Germinal center (tissue), 1 donor: ENCODE data around the gene HAPSTR1.

Experiments used
- DNase-seq: peaks from one replicate; pipeline ENCODE4 v3.0.0; 2012; ENCODE audit warnings: mixed read lengths, low spot score

The HAPSTR1 gene

DNA sequence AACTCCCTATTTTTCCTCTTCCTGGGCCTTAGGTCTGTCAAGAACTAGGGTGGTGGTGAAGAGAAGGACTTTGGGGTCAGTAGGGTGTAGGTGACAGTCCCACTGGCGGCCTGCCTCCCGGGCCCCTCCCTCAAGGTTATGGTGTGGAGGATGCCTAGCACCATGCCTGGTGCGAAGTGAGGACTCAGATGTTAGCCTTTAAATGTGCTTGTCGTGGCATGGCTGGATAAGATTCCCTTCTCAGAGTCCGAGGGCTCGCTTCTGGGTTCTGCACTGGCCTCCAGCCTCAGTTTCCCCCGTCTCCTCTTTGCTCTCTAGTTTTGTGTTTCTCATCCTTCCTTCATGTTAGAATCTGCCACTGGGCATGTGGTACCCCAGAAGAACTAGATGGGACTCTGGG is 32.0 kb downstream of the HAPSTR1 start:
- DNase-seq = no peak

DNA sequence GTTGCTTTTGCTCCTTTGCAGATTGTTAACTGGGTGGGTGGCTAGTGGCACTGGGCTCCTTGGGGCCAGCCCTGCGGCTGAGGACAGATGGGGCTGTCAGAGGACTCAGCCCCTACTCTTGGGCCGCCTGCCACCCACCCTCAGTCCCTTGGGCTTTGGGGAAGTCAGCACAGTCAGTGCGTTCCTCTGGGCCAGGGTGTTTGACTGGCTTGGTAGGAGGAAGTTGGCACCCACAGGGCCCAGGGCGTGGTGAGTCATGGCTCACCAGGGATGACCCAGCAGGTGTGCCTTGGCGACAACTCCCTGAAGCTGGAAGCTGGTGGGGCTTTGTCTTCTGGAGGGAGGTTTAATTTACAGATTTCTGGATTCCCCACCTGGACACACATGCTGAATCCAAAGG is 32.4 kb downstream of the HAPSTR1 start:
- DNase-seq = peak; percentile 58

DNA sequence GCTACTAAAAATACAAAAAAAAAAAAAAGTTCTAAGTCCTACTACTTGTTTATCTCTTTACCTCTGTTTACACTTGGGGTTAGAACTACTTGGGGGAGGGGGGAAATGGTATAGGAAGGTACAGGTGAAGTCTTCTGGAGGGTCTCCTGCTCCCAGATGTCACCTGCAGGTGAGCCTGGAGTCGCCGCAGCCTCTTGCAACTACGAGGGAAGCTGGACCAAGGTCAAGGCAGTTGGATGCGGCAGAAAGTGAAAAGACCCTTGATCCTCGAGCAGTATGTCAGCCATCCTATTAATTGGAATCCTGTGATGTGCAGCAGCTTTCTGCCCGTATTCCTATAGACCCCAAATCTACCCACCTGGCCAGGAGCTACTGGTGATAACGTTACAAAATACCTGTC is 33.0 kb downstream of the HAPSTR1 start:
- DNase-seq = no peak

DNA sequence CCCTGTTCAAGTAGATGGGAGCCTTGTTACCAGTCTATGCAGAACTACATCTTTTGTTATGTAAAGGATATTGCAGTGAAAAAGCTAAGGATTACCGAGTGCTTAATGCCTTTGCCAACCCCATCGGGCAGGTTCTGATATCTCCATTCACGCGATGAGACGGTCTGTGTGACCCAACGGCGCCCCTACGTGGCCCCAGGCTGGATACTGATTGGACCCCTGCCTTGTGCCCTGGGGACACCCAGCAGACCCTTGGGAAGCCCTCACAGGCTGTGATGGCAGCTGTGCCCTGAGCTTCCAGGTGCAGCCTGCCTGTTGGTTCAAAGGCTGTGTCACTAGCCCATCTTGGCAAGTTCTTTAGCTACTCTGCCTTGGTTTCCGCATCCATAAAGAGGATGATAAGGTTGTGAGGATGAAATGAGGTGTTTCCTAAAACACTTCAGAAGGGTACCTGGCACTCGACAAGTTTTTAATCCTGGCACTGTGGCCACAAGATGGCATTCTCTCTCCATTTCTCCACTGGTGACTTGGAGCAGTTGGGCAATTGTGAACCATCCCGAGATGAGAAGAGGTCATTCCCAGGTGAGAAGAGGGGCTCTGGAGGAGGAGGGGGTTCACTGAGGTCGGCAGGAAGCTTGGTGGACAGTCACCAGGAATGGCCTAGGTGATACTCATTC is 33.6 kb downstream of the HAPSTR1 start:
- no peak for DNase-seq

DNA sequence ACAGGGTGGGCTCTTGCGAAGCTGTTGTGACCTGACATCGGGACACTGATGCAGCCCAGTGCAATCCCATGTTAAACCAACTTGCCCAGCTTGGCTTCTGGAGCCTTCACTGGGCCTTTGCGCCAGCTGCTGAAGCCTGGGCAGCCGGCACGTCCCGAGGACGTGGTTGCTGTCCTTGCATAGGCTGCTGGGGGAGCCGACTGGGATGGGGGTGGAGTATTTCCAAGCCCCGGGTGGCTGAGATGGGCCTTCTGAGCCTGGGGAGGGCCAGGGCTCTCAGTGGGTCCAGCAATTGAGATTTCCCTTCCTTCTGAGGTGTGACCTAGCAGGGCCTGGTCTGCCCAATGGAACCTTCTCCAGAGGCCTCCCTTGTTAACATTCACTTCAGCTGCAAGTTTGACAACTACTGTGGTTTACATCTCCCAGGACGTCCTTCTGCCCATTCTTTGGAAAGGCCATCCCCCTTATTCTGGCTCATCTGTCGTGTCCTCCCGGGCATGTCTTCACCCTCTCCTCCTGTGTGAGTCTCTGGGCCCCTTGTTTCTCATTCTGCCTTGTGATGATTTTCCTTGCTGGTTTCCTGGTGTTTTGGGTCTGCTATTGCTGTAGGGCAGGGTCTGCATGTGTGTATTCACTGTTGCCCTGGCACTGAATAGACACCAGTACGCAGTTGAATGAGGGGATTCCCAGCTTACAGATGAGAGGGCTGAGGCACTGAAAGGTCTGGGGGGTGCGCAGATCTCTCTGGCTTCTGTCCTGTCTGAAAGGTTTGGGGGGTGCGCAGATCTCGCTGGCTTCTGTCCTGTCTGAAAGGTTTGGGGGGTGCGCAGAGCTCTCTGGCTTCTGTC is 34.4 kb downstream of the HAPSTR1 start:
- no peak for DNase-seq

DNA sequence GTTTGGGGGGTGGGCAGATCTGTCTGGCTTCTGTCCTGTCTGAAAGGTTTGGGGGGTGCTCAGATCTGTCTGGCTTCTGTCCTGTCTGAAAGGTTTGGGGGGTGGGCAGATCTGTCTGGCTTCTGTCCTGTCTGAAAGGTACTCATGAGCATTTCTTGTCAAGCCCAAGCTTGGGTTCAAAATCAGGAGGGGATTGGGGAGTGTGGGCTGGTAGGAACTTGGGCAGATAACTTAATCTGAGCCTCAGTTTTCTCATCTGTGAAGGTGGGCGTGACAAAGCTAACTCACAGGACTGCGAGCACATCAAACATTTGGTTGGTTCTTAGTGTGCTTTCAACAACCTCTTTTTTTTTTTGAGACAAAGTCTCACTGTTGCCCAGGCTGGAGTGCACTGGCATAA is 35.2 kb downstream of the HAPSTR1 start:
- DNase-seq = no peak

DNA sequence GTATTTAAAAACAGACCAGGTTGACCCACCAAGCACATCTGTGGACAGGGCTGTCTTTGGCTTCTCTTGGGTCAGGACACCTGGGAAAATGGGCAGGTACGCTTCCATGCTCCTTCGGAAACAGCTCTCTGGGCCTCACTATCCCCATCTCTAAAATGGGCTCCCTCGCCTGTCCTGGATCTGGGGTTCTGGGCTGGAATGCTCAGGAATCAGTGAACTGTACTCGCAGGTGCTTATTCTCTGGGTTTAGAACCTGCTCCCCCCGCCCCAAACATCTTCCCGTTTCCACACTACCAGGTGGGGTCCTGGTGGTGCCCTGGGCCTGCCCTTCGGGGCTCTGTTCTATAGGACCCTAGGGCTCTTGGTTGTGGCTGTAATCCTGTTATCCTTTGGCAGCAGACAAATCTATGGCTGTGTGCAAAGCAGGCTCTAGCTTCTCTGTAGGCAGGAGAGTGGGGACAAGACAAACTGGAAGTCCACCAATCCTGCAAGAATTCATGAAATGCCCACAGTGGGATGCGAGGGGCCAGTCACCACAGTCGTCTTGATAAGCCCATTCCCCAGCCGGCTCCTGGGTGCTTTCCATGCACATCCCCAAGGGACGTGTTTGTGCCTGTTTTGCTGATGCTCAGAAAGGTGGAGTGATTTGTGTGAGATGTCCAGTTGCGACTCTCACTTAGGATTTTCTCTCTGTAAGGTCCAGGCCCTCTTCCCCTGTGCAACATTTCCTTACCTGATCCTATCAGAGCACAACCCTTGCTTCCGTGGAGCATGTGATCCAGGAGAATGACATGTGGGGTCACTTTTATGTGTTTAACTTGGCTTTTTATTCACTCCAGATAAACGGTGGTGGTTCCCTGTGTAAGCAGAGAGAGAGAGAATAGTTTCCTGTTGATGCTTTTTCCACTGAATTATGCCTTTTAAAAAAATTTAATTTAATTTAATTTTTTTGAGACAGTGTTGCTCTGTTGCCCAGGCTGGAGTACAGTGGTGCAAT is 37.2 kb downstream of the HAPSTR1 start:
- DNase-seq = no peak

DNA sequence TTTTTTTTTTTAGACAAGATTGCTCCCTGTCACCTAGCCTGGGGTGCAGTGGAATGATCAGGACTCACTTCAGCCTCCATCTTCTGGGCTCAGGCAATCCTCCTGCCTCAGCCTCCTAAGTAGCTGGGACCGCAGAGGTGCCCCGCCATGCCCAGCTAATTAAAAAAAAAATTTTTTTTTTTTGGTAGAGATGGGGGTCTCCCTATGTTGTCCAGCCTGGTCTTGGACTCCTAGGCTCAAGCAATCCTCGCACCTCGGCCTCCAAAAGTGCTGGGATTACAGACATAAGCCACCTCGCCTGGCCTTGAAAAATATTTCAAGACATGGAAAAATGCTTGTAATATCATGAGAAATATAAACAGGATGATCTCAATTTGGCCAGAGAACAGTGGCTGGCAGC is 42.9 kb downstream of the HAPSTR1 start:
- no peak for DNase-seq

DNA sequence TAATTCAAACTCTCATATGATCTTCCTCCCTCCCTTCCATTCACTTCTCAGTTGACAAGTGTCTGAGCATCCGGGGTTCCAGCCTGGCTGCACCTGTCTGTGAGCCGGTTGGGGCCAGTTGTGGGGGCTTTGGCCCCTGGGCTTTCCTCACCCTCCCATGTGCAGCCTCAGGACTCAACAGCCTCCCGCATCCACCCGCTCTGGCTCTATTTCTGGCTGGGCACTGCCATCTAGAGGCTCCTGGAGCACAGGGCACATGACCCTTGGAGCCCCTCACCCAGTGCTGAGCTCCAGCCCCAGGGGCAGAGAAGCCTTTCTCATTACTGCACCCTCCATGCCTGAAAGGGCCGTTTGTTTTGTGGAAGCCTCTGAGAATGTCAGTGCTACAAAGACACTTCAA is 43.3 kb downstream of the HAPSTR1 start:
- peak; percentile 65 for DNase-seq

DNA sequence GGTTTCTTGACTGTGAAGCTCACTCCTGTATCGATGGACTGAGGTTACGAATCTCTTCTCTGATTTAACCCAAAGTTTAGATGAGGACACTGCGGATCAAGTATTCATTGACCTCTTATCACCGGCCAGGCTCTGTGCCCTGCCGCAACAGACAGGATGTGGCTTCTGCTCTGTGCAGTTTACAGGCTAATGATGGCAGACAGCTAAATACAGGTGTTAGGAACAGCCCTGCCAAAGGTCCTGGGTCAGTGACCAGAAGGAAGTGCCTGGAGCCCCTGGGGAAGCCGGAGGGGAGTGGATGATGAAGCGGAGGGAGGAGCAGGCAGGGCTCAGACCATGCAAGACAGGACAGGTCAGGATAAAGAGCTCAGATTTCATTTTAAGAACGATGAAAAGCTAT is 44.4 kb downstream of the HAPSTR1 start:
- DNase-seq = no peak

DNA sequence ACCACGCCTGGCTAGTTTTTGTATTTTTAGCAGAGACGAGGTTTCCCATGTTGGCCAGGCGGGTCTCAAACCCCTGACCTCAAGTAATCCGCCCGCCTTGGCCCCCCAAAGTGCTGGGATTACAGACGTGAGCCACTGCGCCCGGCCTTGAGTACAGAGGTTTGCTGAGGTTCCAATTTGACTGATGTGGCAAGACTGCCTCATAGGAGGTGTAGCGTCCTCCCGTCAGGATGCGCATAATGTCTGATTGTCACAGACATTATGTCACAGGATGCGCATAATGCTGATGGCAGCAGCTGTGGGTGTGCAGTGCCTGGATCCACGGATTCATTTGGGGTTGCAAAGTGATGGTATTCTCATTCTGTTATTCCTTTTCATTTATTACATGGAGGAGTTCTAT is 45.2 kb downstream of the HAPSTR1 start:
- no peak for DNase-seq

DNA sequence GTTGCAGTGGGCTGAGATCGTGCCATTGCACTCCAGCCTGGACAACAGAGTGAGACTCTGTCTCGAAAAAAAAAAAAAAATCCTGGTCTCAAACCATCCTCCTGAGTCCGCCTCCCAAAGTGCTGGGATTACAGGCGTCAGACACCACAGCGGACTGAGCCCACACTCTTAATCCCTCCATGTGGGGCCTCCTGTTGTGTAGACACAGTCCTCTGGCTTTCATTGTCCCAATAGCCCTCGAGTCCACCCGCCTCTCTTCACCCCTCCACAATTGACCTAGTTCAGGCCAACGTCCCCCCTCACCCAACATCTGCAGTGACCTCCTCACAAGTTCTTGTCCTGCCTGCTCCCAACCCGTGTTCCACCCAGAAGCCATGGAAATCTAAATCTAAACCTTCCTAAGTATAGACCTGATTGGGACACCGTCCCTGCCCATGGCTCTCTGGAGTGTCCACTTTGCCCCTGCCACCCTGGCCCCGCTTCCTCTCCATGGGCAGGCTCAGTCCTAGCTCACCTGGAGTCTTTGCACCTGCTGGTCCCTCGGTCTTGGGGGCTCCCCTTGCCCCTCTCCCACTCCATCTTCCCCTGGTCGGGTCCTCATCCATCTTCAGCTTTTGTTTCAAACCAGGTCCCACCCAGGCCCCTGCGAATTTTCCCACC is 46.7 kb downstream of the HAPSTR1 start:
- no peak for DNase-seq

DNA sequence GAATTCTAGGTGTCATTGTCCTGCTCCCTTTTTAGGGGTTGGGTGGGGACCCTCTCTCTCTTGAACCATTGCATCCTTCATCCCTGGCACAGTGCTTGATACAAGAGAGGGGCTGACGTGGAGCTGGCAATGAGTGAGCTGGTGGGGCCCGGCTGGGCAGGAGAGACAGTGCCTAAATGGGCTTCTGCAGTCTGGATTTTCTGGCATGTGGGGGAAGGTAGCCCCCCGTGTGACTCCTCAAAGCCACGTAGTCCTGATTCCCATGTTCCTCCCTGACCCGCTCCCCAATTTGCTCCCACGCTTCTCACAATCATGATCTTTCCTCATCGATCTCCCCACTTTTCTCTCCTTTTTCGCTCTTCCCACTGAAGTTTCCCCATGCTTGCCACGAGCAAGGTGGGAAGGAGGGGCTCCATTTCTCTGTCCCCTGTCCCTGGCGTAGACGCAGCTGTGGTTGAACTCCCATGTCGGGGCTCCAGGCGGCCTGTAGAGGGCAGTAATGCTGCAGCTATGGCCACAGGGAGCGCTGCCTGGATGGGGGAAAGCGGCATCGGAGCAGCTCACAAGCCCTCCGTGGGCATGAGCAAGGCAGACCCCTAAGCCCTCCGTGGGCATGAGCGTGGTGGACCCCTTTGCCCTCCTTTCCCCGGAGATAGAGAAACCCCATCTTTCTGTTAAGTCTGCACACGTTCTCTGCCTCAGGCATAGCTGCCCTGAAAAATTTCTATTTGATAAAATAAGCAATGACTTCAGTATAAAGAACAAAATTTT is 47.5 kb downstream of the HAPSTR1 start:
- peak; percentile 58 for DNase-seq

DNA sequence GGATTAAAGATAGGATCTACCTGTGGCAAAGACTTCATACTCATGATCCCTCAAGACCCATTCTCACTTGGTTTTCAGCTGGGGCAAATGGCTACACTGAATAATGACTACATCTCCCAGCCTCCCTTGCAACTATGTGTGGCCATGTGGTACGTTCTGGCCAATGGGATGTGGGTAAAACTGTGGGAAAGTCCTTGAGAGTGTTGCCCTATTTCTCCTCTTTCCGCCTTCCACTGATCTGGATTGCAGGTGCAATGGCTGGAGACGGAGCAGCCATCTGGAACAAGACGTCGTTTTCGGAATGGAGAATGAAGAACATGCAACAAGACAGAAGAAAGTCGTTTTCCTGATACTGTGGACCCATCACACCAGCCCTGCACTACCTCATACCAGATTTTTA is 48.5 kb downstream of the HAPSTR1 start:
- DNase-seq = no peak
